ENCODE measurements around the gene AATF.

DNA sequence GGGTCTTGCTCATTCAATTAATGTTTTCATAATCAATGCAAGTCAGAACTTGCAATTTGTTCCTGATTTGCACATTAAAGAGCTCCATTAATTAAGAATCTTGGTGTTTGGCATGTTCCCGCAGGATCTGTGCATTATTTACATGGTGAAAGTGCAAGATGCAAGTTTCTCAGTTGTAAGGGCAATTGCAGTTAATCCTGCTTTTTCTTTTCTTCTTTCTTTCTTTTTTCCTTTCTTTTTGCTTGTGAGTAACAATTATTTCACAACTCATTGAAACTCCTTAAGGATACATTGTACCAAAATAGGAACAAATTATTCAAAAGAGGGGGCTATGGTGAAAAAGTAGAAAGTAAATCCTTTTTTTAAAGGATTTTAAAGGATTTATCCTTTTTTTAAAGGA lies 24.2 kb downstream of the AATF start:
- TF ChIP-seq, protein P1, sequence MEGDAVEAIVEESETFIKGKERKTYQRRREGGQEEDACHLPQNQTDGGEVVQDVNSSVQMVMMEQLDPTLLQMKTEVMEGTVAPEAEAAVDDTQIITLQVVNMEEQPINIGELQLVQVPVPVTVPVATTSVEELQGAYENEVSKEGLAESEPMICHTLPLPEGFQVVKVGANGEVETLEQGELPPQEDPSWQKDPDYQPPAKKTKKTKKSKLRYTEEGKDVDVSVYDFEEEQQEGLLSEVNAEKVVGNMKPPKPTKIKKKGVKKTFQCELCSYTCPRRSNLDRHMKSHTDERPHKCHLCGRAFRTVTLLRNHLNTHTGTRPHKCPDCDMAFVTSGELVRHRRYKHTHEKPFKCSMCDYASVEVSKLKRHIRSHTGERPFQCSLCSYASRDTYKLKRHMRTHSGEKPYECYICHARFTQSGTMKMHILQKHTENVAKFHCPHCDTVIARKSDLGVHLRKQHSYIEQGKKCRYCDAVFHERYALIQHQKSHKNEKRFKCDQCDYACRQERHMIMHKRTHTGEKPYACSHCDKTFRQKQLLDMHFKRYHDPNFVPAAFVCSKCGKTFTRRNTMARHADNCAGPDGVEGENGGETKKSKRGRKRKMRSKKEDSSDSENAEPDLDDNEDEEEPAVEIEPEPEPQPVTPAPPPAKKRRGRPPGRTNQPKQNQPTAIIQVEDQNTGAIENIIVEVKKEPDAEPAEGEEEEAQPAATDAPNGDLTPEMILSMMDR (IDR thresholded peaks at IDR 0.05; ENCODE audit: low read length) = no peak
- TF ChIP-seq EZH2 (IDR thresholded peaks at IDR 0.05; ENCODE audit: borderline replicate concordance, low read length) = no peak
